GM21786 (cell line): ENCODE results near the gene CFAP92.
"Not testable (repeated sequence)": the region's sequence is repeated elsewhere in the genome, so short reads cannot be mapped to it uniquely, and the experiment has no call there.

ENCODE experiments used
- ATAC-seq: cut with Tn5 transposase; IDR thresholded peaks from one replicate; pipeline ENCODE4 v1.9.1; 2021; ENCODE audit not compliant: unreplicated experiment

Gene CFAP92

GRCh38 chr3:128873244-128874022, 120.4 kb downstream of the CFAP92 start:
- ATAC-seq = no peak

GRCh38 chr3:128872744-128873143, 121.1 kb downstream of the CFAP92 start:
- ATAC-seq = no peak

GRCh38 chr3:128872282-128872681, 121.6 kb downstream of the CFAP92 start:
- no peak for ATAC-seq

- no peak for ATAC-seq
Observed at GRCh38 chr3:128870347-128870746, 123.5 kb downstream of the CFAP92 start.

- no peak for ATAC-seq
Observed at GRCh38 chr3:128867200-128868125, 126.4 kb downstream of the CFAP92 start.

- ATAC-seq = not testable (repeated sequence)
Observed at GRCh38 chr3:128864849-128865804, 128.7 kb downstream of the CFAP92 start.

- no peak for ATAC-seq
Observed at GRCh38 chr3:128864351-128864811, 129.5 kb downstream of the CFAP92 start.

- ATAC-seq = no peak
Observed at GRCh38 chr3:128863560-128863959, 130.3 kb downstream of the CFAP92 start.

GRCh38 chr3:128861491-128861890, 132.4 kb downstream of the CFAP92 start:
- no peak for ATAC-seq
